WI38 (cell line): Measurements from ENCODE around the gene MPZL3.

Experiments
- H3K4me3 ChIP-seq: 2 replicates; pipeline ENCODE4 v1.5.1; 2011; ENCODE audit warnings: low read depth, mild to moderate bottlenecking, control low read depth, low read length
- TF ChIP-seq, protein P1 (sequence below): IDR thresholded peaks from 2 replicates; pipeline ENCODE4 v1.5.1; 2012; ENCODE audit warnings: low read depth, mild to moderate bottlenecking, control low read depth, low read length

MPZL3 gene

DNA sequence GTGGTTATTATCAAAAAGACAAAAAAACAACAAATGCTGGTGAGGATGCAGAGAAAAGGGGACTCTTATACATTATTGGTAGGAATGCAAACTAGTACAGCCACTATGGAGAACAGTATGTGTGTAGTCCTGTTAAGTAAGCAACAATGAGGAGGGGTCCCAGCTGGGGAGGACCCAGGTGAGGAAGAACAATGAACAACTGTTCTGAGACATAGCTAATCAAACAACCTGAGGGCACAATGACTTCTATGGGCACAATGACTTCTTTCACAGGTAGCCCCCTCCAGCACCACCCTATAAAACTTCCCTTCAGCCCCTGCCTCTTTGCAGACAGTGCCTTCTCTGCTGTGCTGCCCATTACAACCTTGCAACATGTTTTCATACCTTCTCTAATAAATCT lies 32.9 kb downstream of the MPZL3 start:
- TF ChIP-seq, protein P1, sequence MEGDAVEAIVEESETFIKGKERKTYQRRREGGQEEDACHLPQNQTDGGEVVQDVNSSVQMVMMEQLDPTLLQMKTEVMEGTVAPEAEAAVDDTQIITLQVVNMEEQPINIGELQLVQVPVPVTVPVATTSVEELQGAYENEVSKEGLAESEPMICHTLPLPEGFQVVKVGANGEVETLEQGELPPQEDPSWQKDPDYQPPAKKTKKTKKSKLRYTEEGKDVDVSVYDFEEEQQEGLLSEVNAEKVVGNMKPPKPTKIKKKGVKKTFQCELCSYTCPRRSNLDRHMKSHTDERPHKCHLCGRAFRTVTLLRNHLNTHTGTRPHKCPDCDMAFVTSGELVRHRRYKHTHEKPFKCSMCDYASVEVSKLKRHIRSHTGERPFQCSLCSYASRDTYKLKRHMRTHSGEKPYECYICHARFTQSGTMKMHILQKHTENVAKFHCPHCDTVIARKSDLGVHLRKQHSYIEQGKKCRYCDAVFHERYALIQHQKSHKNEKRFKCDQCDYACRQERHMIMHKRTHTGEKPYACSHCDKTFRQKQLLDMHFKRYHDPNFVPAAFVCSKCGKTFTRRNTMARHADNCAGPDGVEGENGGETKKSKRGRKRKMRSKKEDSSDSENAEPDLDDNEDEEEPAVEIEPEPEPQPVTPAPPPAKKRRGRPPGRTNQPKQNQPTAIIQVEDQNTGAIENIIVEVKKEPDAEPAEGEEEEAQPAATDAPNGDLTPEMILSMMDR: no peak
- no peak overlapping the region for H3K4me3 ChIP-seq

DNA sequence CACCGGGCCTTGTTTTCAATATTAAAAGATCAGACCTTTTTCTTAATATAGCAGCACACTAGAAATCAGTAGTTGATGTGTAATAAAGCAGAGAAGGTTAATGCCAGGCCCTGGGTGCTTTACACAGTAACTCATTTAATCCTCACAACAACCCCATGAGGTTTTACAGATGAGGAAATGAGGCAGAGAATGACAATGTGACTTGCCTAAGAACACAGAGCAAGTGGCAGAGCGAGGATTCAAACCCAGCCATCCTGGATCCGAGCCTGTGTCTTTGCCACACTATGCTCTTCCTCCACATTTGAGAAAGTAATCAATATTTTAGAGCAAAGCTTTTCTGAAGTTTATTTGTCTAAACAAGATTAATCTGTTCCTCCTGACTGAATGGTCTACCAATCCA lies 34.6 kb downstream of the MPZL3 start:
- no peak overlapping the region for H3K4me3 ChIP-seq
- TF ChIP-seq, protein P1: no peak

DNA sequence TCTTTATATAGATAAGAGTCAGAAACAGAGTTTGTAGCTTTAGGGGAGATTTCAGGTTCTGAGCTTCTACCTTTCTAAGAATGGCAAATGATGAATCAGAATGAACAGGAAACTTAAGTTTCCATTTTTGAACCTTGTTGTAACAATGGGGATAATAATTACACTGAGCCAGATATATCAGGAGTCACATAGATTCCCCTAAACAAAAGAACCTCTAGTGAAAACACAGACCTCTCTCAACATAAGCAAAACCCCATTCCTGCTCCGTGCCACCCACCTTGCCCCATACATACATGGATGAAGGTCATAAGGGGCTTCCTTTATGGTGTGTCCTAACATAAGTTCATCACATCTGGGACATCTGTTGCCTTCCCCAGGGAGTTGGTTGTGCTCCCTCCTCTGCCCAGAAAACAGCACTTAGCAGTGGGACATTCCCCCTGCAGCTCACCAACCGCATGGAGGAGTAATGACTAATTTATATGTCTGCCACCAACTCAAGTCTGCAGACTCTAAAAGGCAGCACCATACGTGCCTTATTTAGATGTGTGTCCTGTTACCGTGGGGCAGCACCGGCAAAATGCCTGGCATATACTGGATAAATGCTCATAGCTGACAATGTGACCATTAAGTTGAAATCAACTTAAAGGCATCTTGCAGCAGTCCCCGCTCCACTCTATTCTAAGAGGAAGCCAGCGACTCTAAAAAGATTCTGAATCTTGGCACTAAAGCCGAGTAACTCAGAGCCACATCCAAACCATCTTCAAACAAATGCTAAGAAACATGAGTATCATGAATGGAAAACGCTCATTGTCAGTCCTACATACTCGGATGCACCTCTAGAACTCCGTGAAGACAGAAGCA lies 35.3 kb downstream of the MPZL3 start:
- no peak overlapping the region for H3K4me3 ChIP-seq
- TF ChIP-seq, protein P1: no peak

- TF ChIP-seq, protein P1: no peak
- no peak overlapping the region for H3K4me3 ChIP-seq
Observed at GRCh38 chr11:118215765-118216164, 36.4 kb downstream of the MPZL3 start.

DNA sequence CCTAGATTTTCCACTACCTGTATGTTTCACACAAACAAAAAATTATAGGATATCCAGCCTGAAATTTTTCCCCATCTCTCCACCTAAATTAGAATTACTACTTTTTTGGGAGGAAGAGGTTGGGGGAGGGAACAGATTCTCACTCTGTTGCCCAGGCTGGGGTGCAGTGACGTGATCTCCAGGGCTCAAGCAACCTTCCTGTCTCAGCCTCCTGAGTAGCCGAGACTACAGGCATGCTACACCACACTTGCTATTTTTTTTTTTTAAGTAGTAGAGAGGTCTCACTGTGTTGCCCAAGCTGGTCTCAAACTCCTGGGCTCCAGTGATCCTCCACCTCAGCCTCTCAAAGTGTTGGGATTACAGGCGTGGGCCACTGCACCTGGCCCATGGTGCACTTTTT lies 36.9 kb downstream of the MPZL3 start:
- TF ChIP-seq, protein P1: no peak
- H3K4me3 ChIP-seq: no peak overlapping the region

GRCh38 chr11:118214210-118214914 lies 37.8 kb downstream of the MPZL3 start:
- TF ChIP-seq, protein P1: no peak
- H3K4me3 ChIP-seq: no peak overlapping the region

GRCh38 chr11:118213781-118214180 lies 38.4 kb downstream of the MPZL3 start:
- TF ChIP-seq, protein P1: no peak
- no peak overlapping the region for H3K4me3 ChIP-seq
